DND-41 (cell line): Measurements from ENCODE around the gene TXNDC16.

Source experiments
- ATAC-seq: fragments of 200-7000 bp; cut with Tn5 transposase; 3 replicates; pipeline ENCODE4 v1.9.1; 2021; ENCODE audit warnings: low read depth; ENCODE audit not compliant: insufficient read depth
- DNase-seq: peaks from one replicate; pipeline ENCODE4 v3.0.0-alpha.2; 2020
- H2AFZ ChIP-seq: 2 replicates; pipeline ENCODE4 v1.6.0; 2012; ENCODE audit warnings: low read depth, low read length
- H3K27ac ChIP-seq: 2 replicates; pipeline ENCODE4 v1.5.1; 2012; ENCODE audit warnings: low read length, inconsistent platforms
- H3K27me3 ChIP-seq: fragments of 200-600 bp; sonication (generic); 2 replicates; pipeline ENCODE4 v1.6.0; 2012; ENCODE audit warnings: low read length, mild to moderate bottlenecking, inconsistent platforms; ENCODE audit not compliant: insufficient read depth, poor library complexity
- H3K36me3 ChIP-seq: 2 replicates; pipeline ENCODE4 v1.5.1; 2012; ENCODE audit warnings: low read length, inconsistent platforms; ENCODE audit not compliant: insufficient read depth
- H3K4me1 ChIP-seq: 2 replicates; pipeline ENCODE4 v1.5.1; 2012; ENCODE audit warnings: mild to moderate bottlenecking, low read length; ENCODE audit not compliant: insufficient read depth
- H3K4me2 ChIP-seq: 2 replicates; pipeline ENCODE4 v1.6.0; 2012; ENCODE audit warnings: mild to moderate bottlenecking, moderate library complexity, low read length, inconsistent platforms; ENCODE audit not compliant: insufficient read depth
- H3K4me3 ChIP-seq, 2 experiments: fragments of 200-600 bp in 1 of 2; shearing (Covaris generic) in 1 of 2; 2 replicates each; pipeline ENCODE4 v1.5.1; 2012 to 2016; ENCODE audit warnings: inconsistent platforms in 2 of 2, low read length in 2 of 2, mild to moderate bottlenecking in 2 of 2, low read depth in 1 of 2, moderate library complexity in 1 of 2
- H3K79me2 ChIP-seq: 2 replicates; pipeline ENCODE4 v1.6.0; 2012; ENCODE audit warnings: low read length, inconsistent platforms; ENCODE audit not compliant: insufficient read depth
- H3K9ac ChIP-seq: 2 replicates; pipeline ENCODE4 v1.6.0; 2012; ENCODE audit warnings: low read depth, mild to moderate bottlenecking, inconsistent platforms, low read length, moderate library complexity
- H3K9me3 ChIP-seq: 2 replicates; pipeline ENCODE4 v1.5.1; 2012; ENCODE audit warnings: low read length, moderate library complexity, mild to moderate bottlenecking, inconsistent platforms; ENCODE audit not compliant: insufficient read depth, severe bottlenecking
- H4K20me1 ChIP-seq: 2 replicates; pipeline ENCODE4 v1.6.0; 2012; ENCODE audit warnings: low read length; ENCODE audit not compliant: insufficient read depth
- CTCF ChIP-seq: IDR thresholded peaks from 2 replicates; pipeline ENCODE4 v1.5.1; 2012; ENCODE audit warnings: borderline replicate concordance, low read length, moderate library complexity, mild to moderate bottlenecking; ENCODE audit not compliant: poor library complexity, severe bottlenecking; ENCODE audit errors: extremely low read depth
- EZH2 ChIP-seq: IDR thresholded peaks from 3 replicates; pipeline ENCODE4 v1.6.1; 2012; ENCODE audit warnings: borderline replicate concordance, low read depth, mild to moderate bottlenecking, moderate library complexity, low read length, inconsistent platforms; ENCODE audit not compliant: severe bottlenecking

The TXNDC16 gene

GRCh38 chr14:52513249-52513648 lies 39.1 kb downstream of the TXNDC16 start:
- Histone ChIP-seq H3K9ac (no peak overlapping the region), H3K27me3 (no peaks in the 10 kb centered on the region), H4K20me1 (no peaks in the 10 kb centered on the region), H3K27ac (no peak overlapping the region), H3K4me3 (no peak overlapping the region), H3K4me2 (no peak overlapping the region), H3K9me3 (no peaks in the 10 kb centered on the region), H3K4me1 (no peaks in the 10 kb centered on the region), H3K36me3 (peaks cover 8% of the 10 kb centered on the region; the same call in 1 of the 2 replicates), H2AFZ (no peak overlapping the region), H3K79me2 (no peaks in the 10 kb centered on the region)
- no peak for TF ChIP-seq EZH2
- TF ChIP-seq CTCF = no peak
- ATAC-seq (no peak), DNase-seq (no peak)

GRCh38 chr14:52494444-52494843 lies 57.9 kb downstream of the TXNDC16 start:
- no peak for TF ChIP-seq CTCF
- TF ChIP-seq EZH2 = no peak
- DNase-seq = no peak
- no peak for ATAC-seq
- Histone ChIP-seq H3K4me1 (no peaks in the 10 kb centered on the region), H4K20me1 (no peaks in the 10 kb centered on the region), H3K4me3 (no peak overlapping the region), H3K27ac (no peak overlapping the region), H3K79me2 (no peaks in the 10 kb centered on the region), H3K36me3 (peaks cover 6% of the 10 kb centered on the region; the same call in 1 of the 2 replicates), H3K27me3 (no peaks in the 10 kb centered on the region), H2AFZ (no peak overlapping the region), H3K9me3 (peaks cover 8% of the 10 kb centered on the region), H3K4me2 (no peak overlapping the region), H3K9ac (no peak overlapping the region)

- no peaks in the 10 kb centered on the region for H3K9me3 ChIP-seq
- H3K27me3 ChIP-seq = no peaks in the 10 kb centered on the region
- H3K4me1 ChIP-seq = no peaks in the 10 kb centered on the region
- no peak overlapping the region for H2AFZ ChIP-seq
- no peak overlapping the region for H3K9ac ChIP-seq
- ATAC-seq (no peak), DNase-seq (no peak)
- TF ChIP-seq CTCF = no peak
- TF ChIP-seq EZH2 = no peak
- H3K4me2 ChIP-seq = no peak overlapping the region
- H3K79me2 ChIP-seq = no peaks in the 10 kb centered on the region
- H3K4me3 ChIP-seq = no peak overlapping the region
- H4K20me1 ChIP-seq = no peaks in the 10 kb centered on the region
- H3K36me3 ChIP-seq = peaks cover 17% of the 10 kb centered on the region
- H3K27ac ChIP-seq = no peak overlapping the region
Measured at GRCh38 chr14:52485350-52485960, 66.8 kb downstream of the TXNDC16 start.

- H3K9me3 ChIP-seq = no peaks in the 10 kb centered on the region
- H3K27ac ChIP-seq = no peak overlapping the region
- DNase-seq = no peak
- no peak overlapping the region for H2AFZ ChIP-seq
- no peak overlapping the region for H3K9ac ChIP-seq
- H4K20me1 ChIP-seq = no peaks in the 10 kb centered on the region
- peaks cover 17% of the 10 kb centered on the region; the same call in 1 of the 2 replicates for H3K36me3 ChIP-seq
- H3K27me3 ChIP-seq = no peaks in the 10 kb centered on the region
- no peak for ATAC-seq
- H3K4me2 ChIP-seq = no peak overlapping the region
- no peaks in the 10 kb centered on the region for H3K4me1 ChIP-seq
- TF ChIP-seq EZH2 (no peak), CTCF (no peak)
- H3K79me2 ChIP-seq = no peaks in the 10 kb centered on the region
- H3K4me3 ChIP-seq = no peak overlapping the region
Measured at GRCh38 chr14:52481864-52482263, 70.4 kb downstream of the TXNDC16 start.
